Uterus (tissue), 4 donors: Measurements from ENCODE around the gene CIC. TPM values are rescaled to one million over a fixed set of nuclear protein-coding genes. Genes with fewer than 3 reads are reported as not detected.

ENCODE experiments used
- DNase-seq, 2 donors: peaks; one replicate each; pipeline ENCODE4 v3.0.0-alpha.2; 2019 to 2020
- H3K27ac ChIP-seq, 2 donors: fragments of 200-600 bp; sonication (generic); 1 replicate in 1 of 2; 2 replicates in 1 of 2; pipeline ENCODE4 v1.5.1; 2016 to 2018
- H3K27me3 ChIP-seq, 2 donors: fragments of 200-600 bp; sonication (generic); one replicate each; pipeline ENCODE4 v1.5.1; 2018 to 2019; ENCODE audit warnings: control low read depth in 1 of 2
- H3K36me3 ChIP-seq, 2 donors: fragments of 200-600 bp; sonication (generic); one replicate each; pipeline ENCODE4 v1.5.1; 2019; ENCODE audit warnings: control low read depth in 1 of 2
- H3K4me1 ChIP-seq, 2 donors: fragments of 200-600 bp; sonication (generic); one replicate each; pipeline ENCODE4 v1.5.1; 2018 to 2019; ENCODE audit warnings: control low read depth in 1 of 2
- H3K4me3 ChIP-seq, 2 donors: fragments of 200-600 bp; sonication (generic); 1 replicate in 1 of 2; 2 replicates in 1 of 2; pipeline ENCODE4 v1.5.1; 2018 to 2019; ENCODE audit warnings: mild to moderate bottlenecking in 1 of 2
- H3K9me3 ChIP-seq, 2 donors: fragments of 200-600 bp; sonication (generic); one replicate each; pipeline ENCODE4 v1.5.1; 2019; ENCODE audit warnings: control low read depth in 1 of 2
- CTCF ChIP-seq, 4 experiments: fragments of 200-600 bp in 2 of 4; fragments of 450-650 bp in 2 of 4; sonication (generic) in 2 of 4; IDR thresholded peaks; one replicate each; pipeline ENCODE4 v1.5.1; 2016 to 2019; ENCODE audit warnings: antibody characterized with exemption in 4 of 4, mild to moderate bottlenecking in 2 of 4, moderate library complexity in 1 of 4
- POLR2A ChIP-seq, 2 donors: fragments of 450-650 bp; IDR thresholded peaks; one replicate each; pipeline ENCODE4 v1.6.1; 2016; ENCODE audit warnings: antibody characterized with exemption in 2 of 2, mild to moderate bottlenecking in 1 of 2, moderate library complexity in 1 of 2
- intact Hi-C: fragments of 100-400 bp; cut with DNase I; formaldehyde crosslinking; loops from one replicate; pipeline ENCODE4 v1.15.1; 2023; ENCODE audit warnings: low total_unique reads
- total RNA-seq, 4 donors: library from RNA; depleted of rRNA in 3 of 4; stranded (reverse); fragments of >200 nt in 3 of 4; gene quantifications; one replicate each; pipeline versions ENCODE4 v1.1.0 to v1.2.4, GENCODE V29; 2014 to 2023
- donor health status: DM: yes; HTN: yes; CAD: no.

The CIC gene
- total RNA-seq, 4 donors from 2014 or later, result 28.7 to 155 (median 47.4) TPM

DNA sequence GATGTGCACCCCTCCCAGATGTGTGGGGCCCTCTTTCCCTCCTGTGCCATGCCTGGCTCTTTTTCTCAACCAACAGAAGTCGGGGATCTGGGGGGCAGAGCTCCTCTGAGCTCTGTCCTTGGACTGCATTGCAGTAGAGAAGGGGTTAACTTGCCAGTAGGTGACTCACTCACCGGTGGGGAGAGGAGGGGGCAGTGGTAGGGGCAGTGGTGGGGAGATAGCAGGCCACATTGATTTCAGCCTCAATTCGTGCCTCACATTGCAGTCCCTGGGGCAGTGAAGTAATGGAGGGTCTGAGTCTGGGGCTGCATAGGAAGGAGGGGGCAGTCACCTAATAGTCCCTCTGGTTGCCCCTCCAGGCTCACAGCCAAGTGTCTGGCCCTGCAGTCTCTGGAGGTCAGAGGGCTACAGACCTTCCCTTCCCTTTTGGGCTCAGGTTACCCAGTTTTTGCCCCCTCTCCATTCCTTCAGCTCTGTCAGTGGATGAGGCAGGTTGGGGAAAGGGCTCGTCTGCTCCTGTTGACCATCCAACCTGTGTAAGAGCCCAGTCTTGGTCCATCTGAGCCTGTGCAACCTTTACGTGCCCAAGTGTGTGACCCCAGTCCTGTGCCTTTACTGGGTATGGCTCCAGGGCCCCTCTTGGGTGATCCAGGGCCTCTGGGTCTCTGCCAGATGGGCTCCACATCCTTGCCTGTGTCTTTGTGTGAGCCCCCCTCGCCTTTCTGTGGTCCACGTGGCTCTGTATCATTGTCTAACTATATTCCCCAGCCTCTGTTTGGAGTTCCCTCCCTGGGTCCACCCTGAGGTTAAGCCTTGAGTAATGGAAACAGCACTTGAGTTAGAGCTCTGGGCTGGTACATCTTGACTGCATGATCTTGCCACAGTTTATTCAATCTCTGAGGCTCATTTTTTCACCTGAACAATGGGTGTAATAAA lies 13.0 kb downstream of the CIC start:
- TF ChIP-seq CTCF (IDR thresholded peaks at IDR 0.05) (no peak), POLR2A (IDR thresholded peaks at IDR 0.05) (no peak)
- H3K9me3 ChIP-seq, result no peaks in the 10 kb centered on the region
- intact Hi-C loops, result no loop called here
- DNase-seq, result peak; percentile 51 to 71
- H3K27ac ChIP-seq, result peak overlapping the region; percentile 97
- peak overlapping the region; percentile 58 to 87 for H3K4me3 ChIP-seq
- H3K4me1 ChIP-seq, result peaks cover 6 to 66% of the 10 kb centered on the region in 2 donors
- no peaks in the 10 kb centered on the region for H3K36me3 ChIP-seq
- H3K27me3 ChIP-seq, result no peaks in the 10 kb centered on the region

GRCh38 chr19:42282819-42283187 lies 13.8 kb downstream of the CIC start:
- H3K36me3 ChIP-seq, result no peaks in the 10 kb centered on the region
- H3K9me3 ChIP-seq, result no peaks in the 10 kb centered on the region
- no peak for DNase-seq
- H3K4me3 ChIP-seq, result peak overlapping the region in 1 of 2 donors; percentile 42
- intact Hi-C loops, result no loop called here
- peaks cover 6 to 61% of the 10 kb centered on the region in 2 donors for H3K4me1 ChIP-seq
- peak overlapping the region; percentile 97 for H3K27ac ChIP-seq
- H3K27me3 ChIP-seq, result no peaks in the 10 kb centered on the region
- TF ChIP-seq CTCF (IDR thresholded peaks at IDR 0.05), result no peak
- no peak for TF ChIP-seq POLR2A (IDR thresholded peaks at IDR 0.05)

GRCh38 chr19:42283188-42284065 lies 14.4 kb downstream of the CIC start:
- peak in 2 of 4 experiments; percentile 12 to 15 for TF ChIP-seq CTCF (IDR thresholded peaks at IDR 0.05)
- TF ChIP-seq POLR2A (IDR thresholded peaks at IDR 0.05), result peak; percentile 63 to 83
- peak; percentile 96 to 97 for DNase-seq
- intact Hi-C loops, result no loop called here
- Histone ChIP-seq H3K4me3 (peak overlapping the region; percentile 47 to 53), H3K9me3 (no peaks in the 10 kb centered on the region), H3K36me3 (no peaks in the 10 kb centered on the region), H3K4me1 (peaks cover 6 to 55% of the 10 kb centered on the region in 2 donors), H3K27ac (peak overlapping the region; percentile 97), H3K27me3 (no peaks in the 10 kb centered on the region)

DNA sequence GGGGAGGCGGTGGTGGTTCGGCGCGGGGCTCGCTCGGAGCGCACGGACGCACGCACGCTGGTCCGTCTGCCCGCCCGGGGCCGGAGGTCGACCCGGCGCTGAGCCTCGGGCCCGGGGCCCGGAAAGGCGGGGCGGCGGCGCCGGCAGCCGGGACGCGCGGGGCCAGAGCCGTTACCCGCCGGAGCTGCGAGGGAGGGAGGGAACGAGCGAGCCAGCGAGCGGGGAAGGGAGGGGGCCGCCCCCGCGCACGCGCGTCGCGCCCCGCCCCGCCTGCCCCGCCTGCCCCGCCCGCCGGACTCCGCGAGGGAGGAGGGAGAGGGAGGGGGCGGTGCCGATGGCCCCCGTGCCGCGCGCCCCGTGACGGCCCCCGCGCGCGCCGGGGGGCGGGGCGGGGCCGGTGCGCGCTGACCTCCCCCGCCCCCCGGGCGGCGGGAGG lies 15.0 kb downstream of the CIC start:
- no peak for TF ChIP-seq CTCF (IDR thresholded peaks at IDR 0.05)
- TF ChIP-seq POLR2A (IDR thresholded peaks at IDR 0.05), result peak; percentile 48 to 84
- H3K27me3 ChIP-seq, result no peaks in the 10 kb centered on the region
- H3K9me3 ChIP-seq, result no peaks in the 10 kb centered on the region
- peak overlapping the region; percentile 97 for H3K27ac ChIP-seq
- peaks cover 6 to 48% of the 10 kb centered on the region in 2 donors for H3K4me1 ChIP-seq
- no peaks in the 10 kb centered on the region for H3K36me3 ChIP-seq
- DNase-seq, result peak; percentile 77 to 87
- intact Hi-C loops, result no loop called here
- peak overlapping the region; percentile 47 to 53 for H3K4me3 ChIP-seq
